K562 (cell line): ENCODE measurements around the gene COL4A4.

ENCODE experiments used
- BHLHE40 ChIP-seq: IDR thresholded peaks from 2 replicates; pipeline ENCODE4 v1.6.1; 2011; ENCODE audit warnings: low read length, improper control_type of control experiment
- BRCA1 ChIP-seq, 2 experiments: fragments of 450-650 bp in 1 of 2; sonication (generic) in 1 of 2; formaldehyde crosslinking in 1 of 2; IDR thresholded peaks; 2 replicates each; pipeline versions ENCODE4 v1.5.0 to v1.6.1; 2017 to 2020; ENCODE audit warnings: mild to moderate bottlenecking in 1 of 2, missing genetic modification reagents in 1 of 2
- FOXA3 ChIP-seq, 2 experiments: fragments of 450-650 bp in 1 of 2; sonication (generic) in 1 of 2; formaldehyde crosslinking; IDR thresholded peaks in 1 of 2; conservative IDR thresholded peaks in 1 of 2; 2 replicates each; pipeline versions ENCODE4 v1.4.0 to v1.8.0; 2020 to 2022; ENCODE audit warnings: mild to moderate bottlenecking in 2 of 2, missing genetic modification reagents in 1 of 2
- KDM5B ChIP-seq: fragments of 200-600 bp; sonication (generic); IDR thresholded peaks from 2 replicates; pipeline ENCODE4 v1.6.1; 2012; ENCODE audit warnings: low read depth, mild to moderate bottlenecking, moderate library complexity, low read length, control low read depth, inconsistent platforms; ENCODE audit not compliant: insufficient replicate concordance
- NCOA6 ChIP-seq: fragments of 450-650 bp; IDR thresholded peaks from 2 replicates; pipeline ENCODE4 v1.6.1; 2017; ENCODE audit warnings: mild to moderate bottlenecking
- POLR2A ChIP-seq: fragments of 450-650 bp; conservative IDR thresholded peaks from 2 replicates; pipeline ENCODE4 v1.6.1; 2016
- RCOR1 ChIP-seq, 2 experiments: IDR thresholded peaks; 2 replicates each; pipeline ENCODE4 v1.6.1; 2012; ENCODE audit warnings: low read depth in 2 of 2, low read length in 2 of 2, borderline replicate concordance in 1 of 2, improper control_type of control experiment in 1 of 2
- SETDB1 ChIP-seq: IDR thresholded peaks from one replicate; pipeline ENCODE4 v1.6.1; 2012; ENCODE audit warnings: low read length, control low read depth, inconsistent platforms
- SIN3A ChIP-seq, 2 experiments: fragments of 150-350 bp in 1 of 2; IDR thresholded peaks; 2 replicates each; pipeline ENCODE4 v1.6.1; 2011 to 2016; ENCODE audit warnings: borderline replicate concordance in 2 of 2, low read depth in 2 of 2, low read length in 2 of 2, mild to moderate bottlenecking in 2 of 2, moderate library complexity in 2 of 2; ENCODE audit not compliant: control insufficient read depth in 1 of 2
- SREBF2 ChIP-seq: sonication (generic); formaldehyde crosslinking; IDR thresholded peaks from 2 replicates; pipeline ENCODE4 v1.4.0; 2020; ENCODE audit warnings: mild to moderate bottlenecking, missing genetic modification reagents
- ZNF444 ChIP-seq: fragments of 250-450 bp; sonication (Bioruptor Pico); IDR thresholded peaks from 2 replicates; pipeline ENCODE4 v1.4.0; 2020; ENCODE audit warnings: mild to moderate bottlenecking, moderate library complexity
- TF ChIP-seq, protein P1 (sequence below): sonication (generic); formaldehyde crosslinking; IDR thresholded peaks from 2 replicates; pipeline ENCODE4 v1.9.0; 2022; ENCODE audit warnings: mild to moderate bottlenecking, missing genetic modification reagents
- TF ChIP-seq, protein P2 (sequence below), 2 experiments: fragments of 450-650 bp; formaldehyde crosslinking in 1 of 2; IDR thresholded peaks; 2 replicates each; pipeline versions ENCODE4 v1.4.0 to v1.6.1; 2014 to 2020; ENCODE audit warnings: mild to moderate bottlenecking in 2 of 2, borderline replicate concordance in 1 of 2, low read depth in 1 of 2
- TF ChIP-seq, protein P3 (sequence below): fragments of 250-450 bp; sonication (Bioruptor Pico); IDR thresholded peaks from 2 replicates; pipeline ENCODE4 v1.4.0; 2020; ENCODE audit warnings: mild to moderate bottlenecking, moderate library complexity, borderline replicate concordance

DNA sequence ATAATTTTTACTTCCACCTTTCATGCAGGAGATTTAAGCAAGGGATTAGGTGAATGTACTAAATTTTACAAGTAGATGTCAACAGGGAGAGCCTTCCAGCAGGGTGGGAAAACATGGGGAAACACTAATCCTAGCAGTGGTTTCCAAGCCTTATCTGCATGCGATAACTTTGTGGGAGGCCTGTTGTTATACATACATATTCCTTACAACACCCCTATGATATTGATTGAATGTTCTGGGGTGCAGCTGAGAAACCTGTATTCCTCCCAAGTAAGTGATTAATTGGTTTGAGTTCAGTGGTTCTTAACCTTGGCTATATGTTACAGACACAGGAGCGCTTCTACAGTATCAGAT, 65.9 kb downstream of the COL4A4 start:
- no peak for TF ChIP-seq KDM5B
- TF ChIP-seq, protein P1, sequence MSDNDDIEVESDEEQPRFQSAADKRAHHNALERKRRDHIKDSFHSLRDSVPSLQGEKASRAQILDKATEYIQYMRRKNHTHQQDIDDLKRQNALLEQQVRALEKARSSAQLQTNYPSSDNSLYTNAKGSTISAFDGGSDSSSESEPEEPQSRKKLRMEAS (CRISPR knock-in tag): no peak
- TF ChIP-seq SIN3A (IDR thresholded peaks at IDR 0.05; ENCODE audit: borderline replicate concordance in 2 of 2, control insufficient read depth in 1 of 2, low read depth in 2 of 2, low read length in 2 of 2): no peak
- no peak for TF ChIP-seq POLR2A
- no peak for TF ChIP-seq SREBF2 (CRISPR knock-in tag)
- TF ChIP-seq, protein P2, sequence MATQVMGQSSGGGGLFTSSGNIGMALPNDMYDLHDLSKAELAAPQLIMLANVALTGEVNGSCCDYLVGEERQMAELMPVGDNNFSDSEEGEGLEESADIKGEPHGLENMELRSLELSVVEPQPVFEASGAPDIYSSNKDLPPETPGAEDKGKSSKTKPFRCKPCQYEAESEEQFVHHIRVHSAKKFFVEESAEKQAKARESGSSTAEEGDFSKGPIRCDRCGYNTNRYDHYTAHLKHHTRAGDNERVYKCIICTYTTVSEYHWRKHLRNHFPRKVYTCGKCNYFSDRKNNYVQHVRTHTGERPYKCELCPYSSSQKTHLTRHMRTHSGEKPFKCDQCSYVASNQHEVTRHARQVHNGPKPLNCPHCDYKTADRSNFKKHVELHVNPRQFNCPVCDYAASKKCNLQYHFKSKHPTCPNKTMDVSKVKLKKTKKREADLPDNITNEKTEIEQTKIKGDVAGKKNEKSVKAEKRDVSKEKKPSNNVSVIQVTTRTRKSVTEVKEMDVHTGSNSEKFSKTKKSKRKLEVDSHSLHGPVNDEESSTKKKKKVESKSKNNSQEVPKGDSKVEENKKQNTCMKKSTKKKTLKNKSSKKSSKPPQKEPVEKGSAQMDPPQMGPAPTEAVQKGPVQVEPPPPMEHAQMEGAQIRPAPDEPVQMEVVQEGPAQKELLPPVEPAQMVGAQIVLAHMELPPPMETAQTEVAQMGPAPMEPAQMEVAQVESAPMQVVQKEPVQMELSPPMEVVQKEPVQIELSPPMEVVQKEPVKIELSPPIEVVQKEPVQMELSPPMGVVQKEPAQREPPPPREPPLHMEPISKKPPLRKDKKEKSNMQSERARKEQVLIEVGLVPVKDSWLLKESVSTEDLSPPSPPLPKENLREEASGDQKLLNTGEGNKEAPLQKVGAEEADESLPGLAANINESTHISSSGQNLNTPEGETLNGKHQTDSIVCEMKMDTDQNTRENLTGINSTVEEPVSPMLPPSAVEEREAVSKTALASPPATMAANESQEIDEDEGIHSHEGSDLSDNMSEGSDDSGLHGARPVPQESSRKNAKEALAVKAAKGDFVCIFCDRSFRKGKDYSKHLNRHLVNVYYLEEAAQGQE (IDR thresholded peaks at IDR 0.05; ENCODE audit: borderline replicate concordance): no peak
- TF ChIP-seq, protein P2 (CRISPR knock-in tag; IDR thresholded peaks at IDR 0.05; ENCODE audit: low read depth): no peak
- TF ChIP-seq, protein P3, sequence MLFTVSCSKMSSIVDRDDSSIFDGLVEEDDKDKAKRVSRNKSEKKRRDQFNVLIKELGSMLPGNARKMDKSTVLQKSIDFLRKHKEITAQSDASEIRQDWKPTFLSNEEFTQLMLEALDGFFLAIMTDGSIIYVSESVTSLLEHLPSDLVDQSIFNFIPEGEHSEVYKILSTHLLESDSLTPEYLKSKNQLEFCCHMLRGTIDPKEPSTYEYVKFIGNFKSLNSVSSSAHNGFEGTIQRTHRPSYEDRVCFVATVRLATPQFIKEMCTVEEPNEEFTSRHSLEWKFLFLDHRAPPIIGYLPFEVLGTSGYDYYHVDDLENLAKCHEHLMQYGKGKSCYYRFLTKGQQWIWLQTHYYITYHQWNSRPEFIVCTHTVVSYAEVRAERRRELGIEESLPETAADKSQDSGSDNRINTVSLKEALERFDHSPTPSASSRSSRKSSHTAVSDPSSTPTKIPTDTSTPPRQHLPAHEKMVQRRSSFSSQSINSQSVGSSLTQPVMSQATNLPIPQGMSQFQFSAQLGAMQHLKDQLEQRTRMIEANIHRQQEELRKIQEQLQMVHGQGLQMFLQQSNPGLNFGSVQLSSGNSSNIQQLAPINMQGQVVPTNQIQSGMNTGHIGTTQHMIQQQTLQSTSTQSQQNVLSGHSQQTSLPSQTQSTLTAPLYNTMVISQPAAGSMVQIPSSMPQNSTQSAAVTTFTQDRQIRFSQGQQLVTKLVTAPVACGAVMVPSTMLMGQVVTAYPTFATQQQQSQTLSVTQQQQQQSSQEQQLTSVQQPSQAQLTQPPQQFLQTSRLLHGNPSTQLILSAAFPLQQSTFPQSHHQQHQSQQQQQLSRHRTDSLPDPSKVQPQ (CRISPR knock-in tag): no peak
- TF ChIP-seq RCOR1 (IDR thresholded peaks at IDR 0.05; ENCODE audit: borderline replicate concordance in 1 of 2, low read depth in 2 of 2, low read length in 2 of 2): no peak
- no peak for TF ChIP-seq SETDB1
- TF ChIP-seq ZNF444: no peak
- TF ChIP-seq BHLHE40: no peak
- no peak for TF ChIP-seq BRCA1 (IDR thresholded peaks at IDR 0.05)
- no peak for TF ChIP-seq BRCA1 (CRISPR knock-in tag; IDR thresholded peaks at IDR 0.05)
- no peak for TF ChIP-seq NCOA6
- no peak for TF ChIP-seq FOXA3 (CRISPR knock-in tag; conservative IDR thresholded peaks at IDR 0.05 in 1 of 2, IDR thresholded peaks at IDR 0.05 in 1 of 2)
